Duodenal mucosa (tissue), 2 donors: Measurements from ENCODE around the gene APPL2.

Experiments
- H3K27ac ChIP-seq: one replicate; pipeline ENCODE4 v1.7.0; 2013; ENCODE audit warnings: low read depth, low read length
- H3K27me3 ChIP-seq, 2 donors: one replicate each; pipeline ENCODE4 v1.7.0; 2013; ENCODE audit warnings: low read length in 2 of 2, control low read depth in 1 of 2; ENCODE audit not compliant: insufficient read depth in 2 of 2, control insufficient read depth in 1 of 2
- H3K36me3 ChIP-seq, 2 donors: one replicate each; pipeline ENCODE4 v1.7.0; 2013; ENCODE audit warnings: low read length in 2 of 2, control low read depth in 1 of 2; ENCODE audit not compliant: insufficient read depth in 2 of 2, control insufficient read depth in 1 of 2
- H3K4me1 ChIP-seq, 2 donors: one replicate each; pipeline ENCODE4 v1.7.0; 2013; ENCODE audit warnings: low read length in 2 of 2, control low read depth in 1 of 2; ENCODE audit not compliant: insufficient read depth in 2 of 2, control insufficient read depth in 1 of 2
- H3K4me3 ChIP-seq, 2 donors: one replicate each; pipeline ENCODE4 v1.7.0; 2013; ENCODE audit warnings: low read length in 2 of 2, low read depth in 1 of 2
- H3K9ac ChIP-seq, 2 donors: one replicate each; pipeline ENCODE4 v1.7.0; 2013; ENCODE audit warnings: low read length in 2 of 2, low read depth in 1 of 2
- H3K9me3 ChIP-seq, 2 donors: one replicate each; pipeline ENCODE4 v1.7.0; 2013; ENCODE audit warnings: low read length in 2 of 2, control low read depth in 1 of 2; ENCODE audit not compliant: control insufficient read depth in 1 of 2

APPL2 gene

DNA sequence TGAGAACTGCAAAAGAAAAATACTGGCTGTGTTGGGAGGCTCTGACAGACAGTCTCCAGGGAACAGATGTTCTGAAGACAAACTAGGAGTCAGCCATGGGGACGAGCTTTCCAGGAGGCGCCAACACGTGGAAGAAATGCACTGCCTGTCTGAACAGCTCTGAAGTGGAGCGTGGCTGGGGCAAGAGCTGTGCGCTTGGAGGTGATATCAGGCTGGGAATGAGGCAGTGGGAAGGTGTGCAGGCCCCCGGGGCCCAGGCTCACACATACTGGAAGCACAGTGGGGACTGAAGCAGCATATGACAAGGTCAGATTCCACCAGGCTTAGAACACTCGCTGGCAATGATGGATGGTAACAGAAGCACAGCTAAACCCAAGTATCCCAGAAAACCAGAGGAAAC lies 17.5 kb downstream of the APPL2 start:
- Histone ChIP-seq H3K36me3 (peaks cover 8 to 46% of the 10 kb centered on the region in 2 donors), H3K9ac (no peak overlapping the region), H3K4me3 (no peak overlapping the region), H3K4me1 (peaks cover 59 to 64% of the 10 kb centered on the region in 2 donors), H3K27ac (no peak overlapping the region), H3K27me3 (no peaks in the 10 kb centered on the region), H3K9me3 (no peaks in the 10 kb centered on the region)

DNA sequence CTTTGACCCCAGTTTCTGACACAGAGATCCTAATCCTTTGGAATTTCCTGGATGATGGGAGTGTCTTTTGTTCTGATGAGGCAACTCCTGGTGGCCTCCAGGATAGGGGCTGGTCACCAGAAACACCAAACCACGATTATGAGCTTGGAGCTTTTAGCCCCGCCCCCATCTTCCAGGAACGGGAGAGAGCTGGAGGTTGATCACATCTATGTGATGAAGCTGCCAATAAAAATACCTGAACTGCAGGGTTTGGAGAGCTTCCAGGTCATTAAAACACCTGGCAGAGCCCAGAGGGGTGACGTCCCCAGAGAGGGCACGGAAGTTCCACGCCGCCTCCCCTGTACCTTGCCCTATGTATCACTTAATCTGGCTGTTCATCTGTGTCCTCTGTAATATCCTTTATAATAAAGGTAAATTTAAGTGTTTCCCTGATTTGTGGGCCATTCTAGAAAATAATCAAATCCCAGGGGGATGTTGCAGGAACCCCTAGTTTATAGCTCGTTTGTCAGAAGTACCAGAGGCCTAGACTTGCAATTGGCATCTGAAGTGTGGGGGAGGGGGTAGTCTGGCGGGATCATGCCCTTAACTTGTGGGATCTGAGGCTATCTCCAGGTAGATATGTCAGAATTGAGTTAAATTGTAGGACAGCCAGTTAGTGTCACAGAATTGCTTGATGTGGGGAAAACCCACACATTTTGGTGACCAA lies 21.2 kb downstream of the APPL2 start:
- H3K27ac ChIP-seq: peak overlapping the region; percentile 65
- H3K27me3 ChIP-seq: no peaks in the 10 kb centered on the region
- H3K9me3 ChIP-seq: no peaks in the 10 kb centered on the region
- peaks cover 26 to 32% of the 10 kb centered on the region in 2 donors for H3K4me1 ChIP-seq
- peaks cover 13 to 44% of the 10 kb centered on the region in 2 donors for H3K36me3 ChIP-seq
- H3K9ac ChIP-seq: peak overlapping the region in 1 of 2 donors; percentile 22
- H3K4me3 ChIP-seq: no peak overlapping the region

DNA sequence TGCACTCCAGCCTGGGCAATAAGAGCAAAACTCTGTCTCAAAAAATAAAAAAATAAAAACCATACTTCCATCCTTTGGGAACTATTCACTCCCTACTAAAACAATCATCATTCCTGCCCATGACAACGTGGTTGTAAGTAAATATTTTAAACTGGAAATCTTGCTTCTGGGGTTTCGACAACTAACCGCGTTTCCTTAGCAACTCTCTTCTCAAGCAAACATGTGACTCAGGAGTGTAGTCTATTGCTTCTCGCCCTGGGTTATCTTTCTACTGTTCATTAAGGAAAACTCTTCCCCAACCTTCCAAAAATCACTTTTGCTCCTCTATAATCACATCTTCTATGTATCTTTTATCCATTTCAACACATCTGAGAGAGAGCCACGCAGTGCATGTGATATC lies 21.8 kb downstream of the APPL2 start:
- Histone ChIP-seq H3K27me3 (no peaks in the 10 kb centered on the region), H3K27ac (no peak overlapping the region), H3K4me3 (no peak overlapping the region), H3K9ac (no peak overlapping the region), H3K9me3 (no peaks in the 10 kb centered on the region), H3K4me1 (peaks cover 19 to 26% of the 10 kb centered on the region in 2 donors), H3K36me3 (peaks cover 11 to 51% of the 10 kb centered on the region in 2 donors)

DNA sequence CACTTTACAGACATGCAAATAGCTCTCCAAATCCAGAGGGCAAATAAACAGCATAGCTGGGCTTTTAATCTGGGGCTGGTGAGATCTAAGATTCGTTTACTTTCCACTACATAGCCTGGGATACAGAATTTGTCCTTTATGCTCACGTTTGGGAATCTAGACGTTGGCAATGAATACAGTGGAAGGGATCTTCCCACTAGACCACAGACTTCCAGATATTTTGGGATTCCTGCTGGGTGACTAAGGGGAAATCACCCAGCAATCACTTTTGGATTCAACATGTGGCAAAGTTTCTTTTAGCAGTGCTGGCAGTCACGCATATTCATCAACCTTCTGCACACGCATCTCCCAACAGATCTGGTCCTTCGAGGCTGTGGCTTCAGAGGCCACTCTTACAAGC lies 23.5 kb downstream of the APPL2 start:
- Histone ChIP-seq H3K27ac (no peak overlapping the region), H3K4me3 (no peak overlapping the region), H3K9me3 (no peaks in the 10 kb centered on the region), H3K9ac (no peak overlapping the region), H3K4me1 (peaks cover 18 to 19% of the 10 kb centered on the region in 2 donors), H3K27me3 (no peaks in the 10 kb centered on the region), H3K36me3 (peaks cover 11 to 63% of the 10 kb centered on the region in 2 donors)

DNA sequence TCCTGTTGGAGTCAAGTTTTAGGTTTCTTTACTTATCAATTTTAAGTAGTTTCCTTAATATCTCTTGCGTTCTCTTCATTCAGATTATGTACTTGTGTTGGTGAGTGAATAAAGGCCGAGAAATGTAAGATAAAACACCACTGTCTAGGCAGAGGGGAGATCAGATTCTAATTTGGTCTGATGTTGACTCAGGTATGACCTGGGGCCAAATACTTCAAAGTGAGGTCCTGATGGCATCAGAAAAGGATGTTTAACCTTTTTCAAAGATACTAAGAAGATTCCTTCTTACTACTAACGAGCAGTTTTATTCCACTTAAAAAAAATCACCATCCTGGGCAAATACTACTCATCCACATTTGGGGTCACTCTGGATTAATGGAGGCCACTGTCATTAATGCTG lies 26.9 kb downstream of the APPL2 start:
- H3K27ac ChIP-seq: no peak overlapping the region
- no peak overlapping the region for H3K9ac ChIP-seq
- H3K36me3 ChIP-seq: peaks cover 31 to 77% of the 10 kb centered on the region in 2 donors
- H3K27me3 ChIP-seq: no peaks in the 10 kb centered on the region
- no peak overlapping the region for H3K4me3 ChIP-seq
- no peaks in the 10 kb centered on the region for H3K9me3 ChIP-seq
- peaks cover 5 to 9% of the 10 kb centered on the region in 2 donors for H3K4me1 ChIP-seq

DNA sequence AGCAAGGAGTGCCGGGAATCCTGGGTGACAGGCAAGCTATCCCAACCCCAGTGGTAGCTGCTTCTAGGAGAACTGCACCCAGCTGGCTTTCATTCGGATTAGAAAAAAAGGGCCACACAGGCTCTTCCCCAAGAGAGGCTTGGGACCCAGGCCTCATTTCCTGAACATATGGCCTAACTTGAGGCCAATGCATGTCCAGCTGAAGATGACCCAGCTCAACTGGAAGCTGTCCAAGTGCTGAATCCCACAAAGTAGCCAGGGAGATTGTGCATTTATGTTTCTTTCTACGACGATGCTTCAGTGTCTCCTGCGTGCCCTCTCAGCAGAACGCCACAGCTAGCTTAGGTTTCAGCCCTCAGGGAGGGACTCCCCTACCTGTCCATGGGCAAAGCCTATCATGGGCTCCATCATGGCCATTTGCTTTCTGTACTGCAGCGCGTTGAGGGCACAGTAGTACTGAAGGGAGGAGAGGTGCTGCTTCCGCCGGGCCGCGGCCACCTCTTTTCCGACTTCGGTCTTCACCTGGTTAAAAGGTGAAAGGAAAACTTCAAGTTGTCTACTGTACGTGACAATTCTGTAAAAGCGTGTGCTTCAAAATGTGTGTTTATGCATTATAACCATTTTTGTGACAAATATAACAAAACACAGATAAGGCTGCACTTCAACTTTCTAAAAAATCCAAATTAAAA lies 29.1 kb downstream of the APPL2 start:
- no peaks in the 10 kb centered on the region for H3K4me1 ChIP-seq
- H3K36me3 ChIP-seq: peaks cover 35 to 90% of the 10 kb centered on the region in 2 donors
- no peaks in the 10 kb centered on the region for H3K27me3 ChIP-seq
- no peak overlapping the region for H3K27ac ChIP-seq
- no peaks in the 10 kb centered on the region for H3K9me3 ChIP-seq
- H3K9ac ChIP-seq: no peak overlapping the region
- no peak overlapping the region for H3K4me3 ChIP-seq

DNA sequence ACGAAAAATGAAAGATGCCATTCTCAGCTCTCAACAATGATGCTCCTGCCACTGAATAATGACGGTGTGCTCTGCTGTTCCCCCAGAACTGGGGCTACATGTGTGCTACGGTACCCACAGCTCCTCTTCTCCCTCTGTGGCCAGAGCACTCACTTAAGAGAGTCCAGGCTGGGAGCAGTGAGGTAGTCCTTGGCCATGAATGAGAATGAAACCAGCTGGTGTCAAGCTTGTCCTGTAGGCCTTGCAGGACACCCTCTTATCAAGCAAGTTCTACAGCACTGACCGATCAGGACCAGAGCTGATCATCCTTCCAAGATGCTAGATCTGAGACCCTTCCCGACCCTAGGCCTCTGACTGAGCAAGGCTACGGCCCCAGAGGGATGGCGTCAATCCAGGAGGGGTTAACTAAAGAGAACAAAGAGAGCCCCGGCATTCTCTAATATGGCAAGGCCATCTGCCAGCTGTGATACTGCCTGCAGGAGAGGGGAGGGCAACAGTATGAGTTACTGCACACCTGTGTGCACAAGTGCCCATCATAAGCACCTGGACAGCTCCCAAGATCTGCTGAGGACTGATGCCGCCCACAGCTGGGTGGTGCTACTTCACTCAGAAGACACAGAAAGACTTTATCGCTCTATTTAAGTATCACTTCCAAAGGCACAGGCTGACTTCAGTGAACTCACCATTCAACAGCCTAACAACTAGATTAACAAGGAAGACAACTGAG lies 30.5 kb downstream of the APPL2 start:
- Histone ChIP-seq H3K4me1 (no peaks in the 10 kb centered on the region), H3K9me3 (no peaks in the 10 kb centered on the region), H3K9ac (no peak overlapping the region), H3K27me3 (no peaks in the 10 kb centered on the region), H3K4me3 (no peak overlapping the region), H3K27ac (no peak overlapping the region), H3K36me3 (peaks cover 31 to 85% of the 10 kb centered on the region in 2 donors)

DNA sequence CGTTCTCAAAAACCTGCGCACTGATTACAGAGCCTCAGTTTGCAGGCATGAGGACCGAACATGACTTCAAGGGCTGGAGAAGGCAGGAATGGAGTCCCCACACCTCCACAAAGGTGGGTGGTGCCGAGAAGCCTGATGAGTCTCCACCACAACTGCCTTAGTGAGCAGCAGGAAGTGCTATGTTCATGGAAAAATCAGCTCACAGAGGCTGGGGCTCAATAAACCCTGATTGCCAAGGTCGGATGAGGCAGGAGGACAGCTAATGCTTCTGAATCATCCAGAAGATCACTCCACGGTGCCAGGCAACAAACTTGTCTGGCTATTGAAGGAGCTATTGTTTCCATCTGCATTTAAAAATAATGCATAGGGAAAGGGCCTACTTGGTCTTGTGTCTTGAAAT lies 31.1 kb downstream of the APPL2 start:
- Histone ChIP-seq H3K36me3 (peaks cover 31 to 88% of the 10 kb centered on the region in 2 donors), H3K27ac (no peak overlapping the region), H3K27me3 (no peaks in the 10 kb centered on the region), H3K4me1 (no peaks in the 10 kb centered on the region), H3K4me3 (no peak overlapping the region), H3K9ac (no peak overlapping the region), H3K9me3 (no peaks in the 10 kb centered on the region)

DNA sequence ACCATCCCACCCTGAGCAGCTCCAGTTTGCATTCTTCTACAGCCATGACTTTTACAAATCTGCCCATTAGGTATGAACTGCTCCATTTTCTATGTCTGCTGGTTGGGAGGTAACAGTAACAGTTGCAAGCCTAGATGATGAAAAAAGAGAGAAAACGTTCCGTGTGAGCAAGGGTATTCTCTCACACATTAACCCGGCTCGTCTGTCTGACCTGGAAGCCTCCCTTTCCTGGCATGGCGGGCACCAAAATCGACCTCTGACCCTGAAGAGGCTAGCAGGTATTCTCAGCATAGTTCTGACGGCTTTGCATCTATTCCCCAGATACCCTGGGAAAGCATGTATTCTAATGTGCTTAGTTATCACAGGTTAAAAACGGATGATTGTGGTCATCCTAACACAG lies 31.8 kb downstream of the APPL2 start:
- H3K27ac ChIP-seq: no peak overlapping the region
- peaks cover 31 to 85% of the 10 kb centered on the region in 2 donors for H3K36me3 ChIP-seq

DNA sequence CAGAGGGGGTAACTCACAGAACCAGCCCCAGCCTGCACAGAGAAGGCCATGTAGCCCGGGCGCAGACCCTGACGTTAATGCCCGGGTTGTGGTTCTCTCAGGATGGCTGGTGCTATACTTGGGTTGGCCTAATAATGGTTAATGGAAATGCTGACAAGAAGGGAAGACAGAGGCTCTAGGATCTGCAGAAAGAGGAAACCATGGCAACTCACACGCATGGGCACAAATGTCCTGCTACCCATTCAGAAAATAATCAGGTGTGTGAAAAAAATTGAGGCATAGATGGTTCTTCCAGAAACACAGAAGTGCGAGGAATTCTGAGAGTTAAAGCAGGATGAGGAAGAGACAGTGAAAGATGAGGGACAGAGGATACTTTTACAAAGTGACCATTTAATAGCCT lies 33.8 kb downstream of the APPL2 start:
- no peaks in the 10 kb centered on the region for H3K4me1 ChIP-seq
- H3K27me3 ChIP-seq: no peaks in the 10 kb centered on the region
- H3K4me3 ChIP-seq: no peak overlapping the region
- no peak overlapping the region for H3K27ac ChIP-seq
- H3K9ac ChIP-seq: no peak overlapping the region
- no peaks in the 10 kb centered on the region for H3K9me3 ChIP-seq
- H3K36me3 ChIP-seq: peaks cover 31 to 85% of the 10 kb centered on the region in 2 donors

More for the DNA sequence above, 31.8 kb downstream of the APPL2 start:
- Histone ChIP-seq H3K9ac (no peak overlapping the region), H3K27me3 (no peaks in the 10 kb centered on the region), H3K4me3 (no peak overlapping the region), H3K9me3 (no peaks in the 10 kb centered on the region), H3K4me1 (no peaks in the 10 kb centered on the region)
